ENCODE measurements around the gene PCYT2. TPM values are rescaled to one million over a fixed set of nuclear protein-coding genes. Genes with fewer than 3 reads are reported as not detected.

Gene PCYT2
- total RNA-seq, 1 experiment from 2014 or later = 51.5 TPM

GRCh38 chr17:81870981-81871386, 40.2 kb downstream of the PCYT2 start, which contains the start of gene ARHGDIA:
Gene ARHGDIA (minus strand): TSS chr17:81871337. CDS start chr17:81869930, 1,407 bp downstream.
- Histone ChIP-seq H3K9me2 (ENCODE audit: insufficient read depth) (no peaks in the 10 kb centered on the region), H3K9ac (ENCODE audit: low read length) (peak within 1 kb of the TSS; percentile 99), H3K9me3 (ENCODE audit: control insufficient read depth in 1 of 2, insufficient read depth in 1 of 2, low read depth in 1 of 2, low read length in 2 of 2) (no peaks in the 10 kb centered on the region), H2AFZ (ENCODE audit: low read depth, low read length, poor library complexity, severe bottlenecking) (no peak within 1 kb of the TSS), H3K27me3 (ENCODE audit: insufficient read depth, low read length) (no peaks in the 10 kb centered on the region), H3K36me3 (ENCODE audit: control insufficient read depth in 1 of 2, insufficient read depth in 2 of 2, low read length in 2 of 2) (peaks cover 2 to 11% of the 10 kb centered on the region in 2 experiments; a peak in 2 of 4 replicates), H3K27ac (ENCODE audit: low read depth, low read length) (peak within 1 kb of the TSS; percentile 99), H3K4me3 (replicated peaks in 1 of 2; ENCODE audit: low read depth in 1 of 2, low read length in 2 of 2) (peak within 1 kb of the TSS; percentile 71 to 95), H3K4me1 (ENCODE audit: control insufficient read depth in 1 of 2, insufficient read depth in 2 of 2, low read length in 2 of 2) (peaks cover 38 to 73% of the 10 kb centered on the region in 2 experiments), H3K79me2 (ENCODE audit: insufficient read depth, low read length) (peaks cover 38% of the 10 kb centered on the region), H3K4me2 (ENCODE audit: low read length) (peak within 1 kb of the TSS; percentile 93), H4K20me1 (ENCODE audit: insufficient read depth) (no peaks in the 10 kb centered on the region)
- POLR2A ChIA-PET = interaction anchor here (1.0 kb wide), 1 partner anchor 21 kb away, joined by 3 read pairs; the partner anchor contains the start of gene ANAPC11
- DNase-seq (ENCODE audit: low read depth, low spot score) (no peak), ATAC-seq (peak; percentile 31)
- TF ChIP-seq POLR2AphosphoS5 (IDR thresholded peaks at IDR 0.05; ENCODE audit: low read depth, low read length) (peak; percentile 83), CTCF (IDR thresholded peaks at IDR 0.05 in 2 of 3, conservative IDR thresholded peaks at IDR 0.05 in 1 of 3; ENCODE audit: borderline replicate concordance in 1 of 3, insufficient read depth in 1 of 3, low read depth in 2 of 3, low read length in 2 of 3) (no peak), YY1 (IDR thresholded peaks at IDR 0.05; ENCODE audit: extremely low read depth, insufficient replicate concordance, low read depth, low read length) (no peak), POLR2A (IDR thresholded peaks at IDR 0.05; ENCODE audit: borderline replicate concordance, extremely low read depth, insufficient read depth, insufficient read length) (peak; percentile 78)
- CTCF ChIA-PET = interaction anchor here (1.1 to 2.7 kb wide), 2 partner anchors 57 to 150 kb away, joined by 3 to 27 read pairs; partner anchors contain the start of genes CENPX and LRRC45
- intact Hi-C loops (cut with micrococcal nuclease) = loop anchor here (5.0 kb wide), 1 partner anchor 56 kb away; the partner anchor contains the start of gene MAFG
- RAD21 ChIA-PET (ENCODE audit: low non-redundant PET in 1 of 2, low total read pairs in 2 of 2, uncharacterized antibody in 2 of 2, unreplicated experiment in 2 of 2) = no interaction called here
- BruUV-seq (replicated peaks) = no TSS peak
